AG09319 (cell line): ENCODE data around the gene ST3GAL4.

Experiments
- DNase-seq: peaks from one replicate; pipeline ENCODE4 v3.0.0-alpha.2; 2010; ENCODE audit warnings: low read depth; ENCODE audit errors: extremely low read depth
- CTCF ChIP-seq: IDR thresholded peaks from 2 replicates; pipeline ENCODE4 v1.5.1; 2011; ENCODE audit warnings: low read depth, mild to moderate bottlenecking, inconsistent platforms, low read length, moderate library complexity

ST3GAL4 gene

GRCh38 chr11:126430581-126431335 lies 75.3 kb downstream of the ST3GAL4 start:
- no peak for DNase-seq
- TF ChIP-seq CTCF = no peak

GRCh38 chr11:126431401-126432064 lies 76.0 kb downstream of the ST3GAL4 start:
- DNase-seq = peak; percentile 67
- no peak for TF ChIP-seq CTCF

- TF ChIP-seq CTCF = no peak
- DNase-seq = no peak
Measured at GRCh38 chr11:126432065-126432461, 76.6 kb downstream of the ST3GAL4 start.

GRCh38 chr11:126432525-126432924 lies 77.0 kb downstream of the ST3GAL4 start:
- DNase-seq = no peak
- TF ChIP-seq CTCF = no peak

- TF ChIP-seq CTCF = no peak
- no peak for DNase-seq
Measured at GRCh38 chr11:126433244-126433846, 77.9 kb downstream of the ST3GAL4 start.

GRCh38 chr11:126433989-126434949 lies 78.8 kb downstream of the ST3GAL4 start:
- TF ChIP-seq CTCF = no peak

More at GRCh38 chr11:126433989-126434949, 78.8 kb downstream of the ST3GAL4 start:
- DNase-seq = no peak
